Neuronal stem cell (in vitro differentiated cells): ENCODE results near the gene ZMIZ1.
A peak's percentile ranks its signal among the peaks of the same experiment; 100 is the strongest.

Experiments used
- DNase-seq: peaks from one replicate; pipeline ENCODE4 v3.0.0-alpha.2; 2013; ENCODE audit warnings: low spot score
- H2AFZ ChIP-seq: one replicate; pipeline ENCODE4 v1.6.1; 2013; ENCODE audit warnings: mild to moderate bottlenecking, low read length, inconsistent platforms
- H2AK5ac ChIP-seq: 2 replicates; pipeline ENCODE4 v1.6.1; 2013; ENCODE audit warnings: low read depth, mild to moderate bottlenecking, inconsistent platforms, low read length, moderate library complexity, mixed read lengths
- H2BK120ac ChIP-seq: 2 replicates; pipeline ENCODE4 v1.6.1; 2013; ENCODE audit warnings: low read depth, mild to moderate bottlenecking, inconsistent platforms, low read length, moderate library complexity, mixed read lengths
- H2BK12ac ChIP-seq: one replicate; pipeline ENCODE4 v1.6.1; 2013; ENCODE audit warnings: low read length, inconsistent platforms
- H2BK15ac ChIP-seq: 2 replicates; pipeline ENCODE4 v1.6.1; 2013; ENCODE audit warnings: mild to moderate bottlenecking, low read length, inconsistent platforms, mixed read lengths
- H2BK5ac ChIP-seq: one replicate; pipeline ENCODE4 v1.6.1; 2013; ENCODE audit warnings: inconsistent platforms, mild to moderate bottlenecking, low read length, moderate library complexity
- H3K14ac ChIP-seq: one replicate; pipeline ENCODE4 v1.6.1; 2013; ENCODE audit warnings: low read length, inconsistent platforms
- H3K18ac ChIP-seq: 2 replicates; pipeline ENCODE4 v1.6.1; 2013; ENCODE audit warnings: low read length, inconsistent platforms
- H3K23ac ChIP-seq: 2 replicates; pipeline ENCODE4 v1.6.1; 2013; ENCODE audit warnings: low read depth, mild to moderate bottlenecking, mixed read lengths, low read length, inconsistent platforms; ENCODE audit not compliant: poor library complexity
- H3K27ac ChIP-seq: replicated peaks from 3 replicates; pipeline ENCODE4 v1.5.1; 2013; ENCODE audit warnings: low read length, inconsistent platforms
- H3K27me3 ChIP-seq, 3 experiments: 2 replicates each; pipeline ENCODE4 v1.6.1; 2013; ENCODE audit warnings: low read length in 3 of 3, mild to moderate bottlenecking in 2 of 3, inconsistent platforms in 1 of 3, low read depth in 1 of 3, mixed read lengths in 1 of 3, moderate library complexity in 1 of 3; ENCODE audit not compliant: control insufficient read depth in 3 of 3, insufficient read depth in 3 of 3
- H3K36me3 ChIP-seq, 2 donors: replicated peaks in 1 of 2; 2 replicates each; pipeline ENCODE4 v1.6.1; 2013; ENCODE audit warnings: low read length in 2 of 2; ENCODE audit not compliant: control insufficient read depth in 2 of 2, insufficient read depth in 2 of 2
- H3K4ac ChIP-seq: 2 replicates; pipeline ENCODE4 v1.6.1; 2013; ENCODE audit warnings: inconsistent platforms, mild to moderate bottlenecking, low read length, moderate library complexity
- H3K4me1 ChIP-seq, 2 donors: 1 replicate in 1 of 2; 2 replicates in 1 of 2; pipeline ENCODE4 v1.6.1; 2013; ENCODE audit warnings: low read length in 2 of 2, low read depth in 1 of 2; ENCODE audit not compliant: control insufficient read depth in 2 of 2, insufficient read depth in 1 of 2
- H3K4me2 ChIP-seq: one replicate; pipeline ENCODE4 v1.6.1; 2013; ENCODE audit warnings: mild to moderate bottlenecking, low read length, inconsistent platforms; ENCODE audit not compliant: insufficient read depth, poor library complexity, severe bottlenecking
- H3K4me3 ChIP-seq, 2 donors: 2 replicates each; pipeline ENCODE4 v1.5.1; 2013; ENCODE audit warnings: low read length in 2 of 2, mild to moderate bottlenecking in 2 of 2, inconsistent platforms in 1 of 2, moderate library complexity in 1 of 2
- H3K79me1 ChIP-seq: one replicate; pipeline ENCODE4 v1.6.1; 2013; ENCODE audit warnings: low read depth, mild to moderate bottlenecking, inconsistent platforms, low read length, moderate library complexity
- H3K9ac ChIP-seq: one replicate; pipeline ENCODE4 v1.6.1; 2013; ENCODE audit warnings: mild to moderate bottlenecking, low read depth, low read length, inconsistent platforms; ENCODE audit not compliant: poor library complexity
- H3K9me3 ChIP-seq, 2 donors: replicated peaks in 1 of 2; 2 replicates each; pipeline versions ENCODE3 to v1.6.1; 2013; ENCODE audit warnings: low read length in 2 of 2, mild to moderate bottlenecking in 2 of 2, inconsistent platforms in 1 of 2, low read depth in 1 of 2, mixed read lengths in 1 of 2, moderate library complexity in 1 of 2; ENCODE audit not compliant: control insufficient read depth in 2 of 2, insufficient read depth in 1 of 2
- H4K8ac ChIP-seq: one replicate; pipeline ENCODE4 v1.6.1; 2013; ENCODE audit warnings: low read depth, mild to moderate bottlenecking, inconsistent platforms, low read length, moderate library complexity
- H4K91ac ChIP-seq: one replicate; pipeline ENCODE4 v1.6.1; 2013; ENCODE audit warnings: low read length, low read depth, mild to moderate bottlenecking, inconsistent platforms; ENCODE audit not compliant: poor library complexity
- WGBS, 2 donors: extraction: QIAGEN DNeasy Blood & Tissue Kit; methylation state at CpG; one replicate each; pipeline ENCODE4 v1.1.7; 2013; ENCODE audit warnings: missing lambda C conversion rate in 2 of 2, mixed read lengths in 1 of 2; ENCODE audit not compliant: insufficient read length in 2 of 2, insufficient replicate concordance in 1 of 2; ENCODE audit errors: extremely low coverage in 2 of 2; 5-methylcytosine and 5-hydroxymethylcytosine counted together

The ZMIZ1 gene

GRCh38 chr10:79193694-79194382 lies 125.1 kb downstream of the ZMIZ1 start:
- H4K91ac ChIP-seq: no peak overlapping the region
- WGBS, 2 donors: no CpG with 5 or more reads among the region's 14 CpGs
- H2BK15ac ChIP-seq: no peak overlapping the region
- peak overlapping the region; percentile 1 for H3K18ac ChIP-seq
- DNase-seq: no peak
- peak overlapping the region; percentile 6 for H3K23ac ChIP-seq
- peak overlapping the region; percentile 56 for H3K9ac ChIP-seq
- H2BK12ac ChIP-seq: no peak overlapping the region
- no peak overlapping the region for H3K4ac ChIP-seq
- no peak overlapping the region for H3K4me2 ChIP-seq
- H3K36me3 ChIP-seq: peaks cover 0 to 50% of the 10 kb centered on the region in 2 donors
- H2AK5ac ChIP-seq: no peak overlapping the region
- H2BK5ac ChIP-seq: no peak overlapping the region
- peaks cover 10% of the 10 kb centered on the region in 2 donors for H3K4me1 ChIP-seq
- peak overlapping the region in 1 of 2 donors; percentile 1 for H3K4me3 ChIP-seq
- peaks cover 0 to 4% of the 10 kb centered on the region in 2 donors for H3K9me3 ChIP-seq
- peaks cover 9% of the 10 kb centered on the region for H3K79me1 ChIP-seq
- no peaks in the 10 kb centered on the region for H3K27me3 ChIP-seq
- H3K14ac ChIP-seq: peak overlapping the region; percentile 5
- H2BK120ac ChIP-seq: no peak overlapping the region
- H3K27ac ChIP-seq: no peak overlapping the region
- no peak overlapping the region for H2AFZ ChIP-seq
- H4K8ac ChIP-seq: no peak overlapping the region

- peak; percentile 86 for DNase-seq
- peaks cover 0 to 48% of the 10 kb centered on the region in 2 donors for H3K36me3 ChIP-seq
- H4K8ac ChIP-seq: no peak overlapping the region
- peak overlapping the region; percentile 55 for H3K4me2 ChIP-seq
- no peak overlapping the region for H3K4ac ChIP-seq
- peaks cover 7 to 9% of the 10 kb centered on the region in 2 donors for H3K4me1 ChIP-seq
- no peak overlapping the region for H2BK120ac ChIP-seq
- peak overlapping the region; percentile 15 for H2AK5ac ChIP-seq
- WGBS, 2 donors: no CpG with 5 or more reads among the region's 22 CpGs
- no peak overlapping the region for H2BK15ac ChIP-seq
- peaks cover 0 to 4% of the 10 kb centered on the region in 2 donors for H3K9me3 ChIP-seq
- H3K9ac ChIP-seq: no peak overlapping the region
- no peak overlapping the region for H3K4me3 ChIP-seq
- no peak overlapping the region for H3K14ac ChIP-seq
- H3K27ac ChIP-seq: peak overlapping the region; percentile 37
- H3K18ac ChIP-seq: peak overlapping the region; percentile 79
- H4K91ac ChIP-seq: no peak overlapping the region
- H2BK5ac ChIP-seq: no peak overlapping the region
- peak overlapping the region; percentile 79 for H2AFZ ChIP-seq
- H3K79me1 ChIP-seq: peaks cover 5% of the 10 kb centered on the region
- H2BK12ac ChIP-seq: no peak overlapping the region
- H3K27me3 ChIP-seq: no peaks in the 10 kb centered on the region
- H3K23ac ChIP-seq: peak overlapping the region; percentile 9
These were observed 126.5 kb downstream of the ZMIZ1 start for GRCh38 chr10:79195091-79195923.

GRCh38 chr10:79196470-79197461 lies 128.0 kb downstream of the ZMIZ1 start:
- no peaks in the 10 kb centered on the region for H3K27me3 ChIP-seq
- H2BK5ac ChIP-seq: no peak overlapping the region
- no peak overlapping the region for H2BK15ac ChIP-seq
- no peak overlapping the region for H3K27ac ChIP-seq
- peak overlapping the region; percentile 12 for H2BK120ac ChIP-seq
- H4K91ac ChIP-seq: no peak overlapping the region
- no peak overlapping the region for H3K9ac ChIP-seq
- no peak overlapping the region for H4K8ac ChIP-seq
- H3K79me1 ChIP-seq: peaks cover 2% of the 10 kb centered on the region
- DNase-seq: peak; percentile 76
- no peak overlapping the region for H3K4ac ChIP-seq
- no peak overlapping the region for H3K4me3 ChIP-seq
- H2AK5ac ChIP-seq: peak overlapping the region; percentile 58
- H3K23ac ChIP-seq: peak overlapping the region; percentile 8
- H2BK12ac ChIP-seq: peak overlapping the region; percentile 41
- H3K18ac ChIP-seq: peak overlapping the region; percentile 29
- H3K4me1 ChIP-seq: peaks cover 7 to 9% of the 10 kb centered on the region in 2 donors
- no CpG with 5 or more reads among the region's 18 CpGs for WGBS, 2 donors
- H3K36me3 ChIP-seq: peaks cover 6 to 49% of the 10 kb centered on the region in 2 donors
- no peaks in the 10 kb centered on the region for H3K9me3 ChIP-seq
- no peak overlapping the region for H3K14ac ChIP-seq
- no peak overlapping the region for H3K4me2 ChIP-seq
- no peak overlapping the region for H2AFZ ChIP-seq
